H9 (cell line): ENCODE results near the gene RALGAPA2. TPM values are rescaled to one million over a fixed set of nuclear protein-coding genes. Genes with fewer than 3 reads are reported as not detected.

Experiments used
- DNase-seq: peaks from one replicate; pipeline ENCODE4 v3.0.0-alpha.2; 2017
- H2AFZ ChIP-seq: one replicate; pipeline ENCODE4 v1.6.1; 2013; ENCODE audit warnings: mild to moderate bottlenecking, low read length, control low read depth, moderate library complexity
- H2AK5ac ChIP-seq: 2 replicates; pipeline ENCODE4 v1.6.1; 2013; ENCODE audit warnings: low read length, control low read depth, mixed read lengths; ENCODE audit not compliant: insufficient read length
- H2BK120ac ChIP-seq: one replicate; pipeline ENCODE4 v1.6.1; 2013; ENCODE audit warnings: low read depth, mild to moderate bottlenecking, low read length, control low read depth, inconsistent platforms; ENCODE audit not compliant: poor library complexity, severe bottlenecking
- H2BK12ac ChIP-seq: 2 replicates; pipeline ENCODE4 v1.6.1; 2013; ENCODE audit warnings: low read length, control low read depth, mixed read lengths, low read depth; ENCODE audit not compliant: insufficient read length
- H2BK15ac ChIP-seq: 2 replicates; pipeline ENCODE4 v1.6.1; 2013; ENCODE audit warnings: low read depth, low read length, control low read depth
- H2BK20ac ChIP-seq: one replicate; pipeline ENCODE4 v1.6.1; 2013; ENCODE audit warnings: low read depth, mild to moderate bottlenecking, low read length, control low read depth, inconsistent platforms; ENCODE audit not compliant: poor library complexity, severe bottlenecking
- H2BK5ac ChIP-seq: 2 replicates; pipeline ENCODE4 v1.6.1; 2013; ENCODE audit warnings: low read length, control low read depth, mixed read lengths; ENCODE audit not compliant: insufficient read length
- H3K14ac ChIP-seq: 2 replicates; pipeline ENCODE4 v1.6.1; 2013; ENCODE audit warnings: low read length, control low read depth; ENCODE audit not compliant: insufficient read depth
- H3K18ac ChIP-seq: 2 replicates; pipeline ENCODE4 v1.6.1; 2013; ENCODE audit warnings: low read depth, mild to moderate bottlenecking, mixed read lengths, low read length, control low read depth; ENCODE audit not compliant: insufficient read length
- H3K23ac ChIP-seq: 2 replicates; pipeline ENCODE4 v1.6.1; 2013; ENCODE audit warnings: low read length, control low read depth, mixed read lengths, low read depth; ENCODE audit not compliant: insufficient read length
- H3K23me2 ChIP-seq: 2 replicates; pipeline ENCODE4 v1.6.1; 2013; ENCODE audit warnings: low read depth, mild to moderate bottlenecking, mixed read lengths, low read length, control low read depth; ENCODE audit not compliant: insufficient read length, poor library complexity, severe bottlenecking
- H3K27ac ChIP-seq: 2 replicates; pipeline ENCODE4 v1.5.1; 2013; ENCODE audit warnings: low read length, control low read depth, mixed read lengths, low read depth; ENCODE audit not compliant: insufficient read length
- H3K27me3 ChIP-seq: 2 replicates; pipeline ENCODE4 v1.6.1; 2013; ENCODE audit warnings: low read length, control low read depth, inconsistent platforms; ENCODE audit not compliant: insufficient read depth
- H3K4ac ChIP-seq: 2 replicates; pipeline ENCODE4 v1.6.1; 2013; ENCODE audit warnings: low read depth, mild to moderate bottlenecking, control low read depth, inconsistent platforms, low read length, moderate library complexity
- H3K4me1 ChIP-seq: 2 replicates; pipeline ENCODE4 v1.6.1; 2013; ENCODE audit warnings: low read length, control low read depth, inconsistent platforms; ENCODE audit not compliant: insufficient read depth
- H3K4me2 ChIP-seq: 2 replicates; pipeline ENCODE4 v1.6.1; 2013; ENCODE audit warnings: low read length, control low read depth, mixed read lengths; ENCODE audit not compliant: insufficient read length, insufficient read depth
- H3K56ac ChIP-seq: 2 replicates; pipeline ENCODE4 v1.6.1; 2013; ENCODE audit warnings: low read depth, mild to moderate bottlenecking, mixed read lengths, low read length, control low read depth; ENCODE audit not compliant: insufficient read length
- H3K79me1 ChIP-seq: 2 replicates; pipeline ENCODE4 v1.6.1; 2013; ENCODE audit warnings: low read depth, mild to moderate bottlenecking, moderate library complexity, low read length, control low read depth, inconsistent platforms; ENCODE audit not compliant: insufficient read depth, poor library complexity, severe bottlenecking
- H3K79me2 ChIP-seq: 2 replicates; pipeline ENCODE4 v1.6.1; 2013; ENCODE audit warnings: low read length, control low read depth, inconsistent platforms; ENCODE audit not compliant: insufficient read depth
- H3K9ac ChIP-seq: 2 replicates; pipeline ENCODE4 v1.6.1; 2013; ENCODE audit warnings: low read length, control low read depth, mixed read lengths; ENCODE audit not compliant: insufficient read length; ENCODE audit errors: extremely low read depth
- H3K9me3 ChIP-seq: one replicate; pipeline ENCODE4 v1.6.1; 2013; ENCODE audit warnings: low read depth, low read length, inconsistent platforms; ENCODE audit not compliant: control insufficient read depth
- H3T11ph ChIP-seq: one replicate; pipeline ENCODE4 v1.6.1; 2013; ENCODE audit warnings: mild to moderate bottlenecking, low read length, control low read depth, inconsistent platforms
- H4K20me1 ChIP-seq: one replicate; pipeline ENCODE4 v1.6.1; 2013; ENCODE audit not compliant: control insufficient read depth, insufficient read length, insufficient read depth
- H4K5ac ChIP-seq: 2 replicates; pipeline ENCODE4 v1.6.1; 2013; ENCODE audit warnings: low read depth, mild to moderate bottlenecking, mixed read lengths, low read length, control low read depth; ENCODE audit not compliant: insufficient read length
- H4K8ac ChIP-seq: replicated peaks from 2 replicates; pipeline ENCODE4 v1.6.1; 2013; ENCODE audit warnings: low read length, control low read depth, mixed read lengths, low read depth; ENCODE audit not compliant: insufficient read length
- H4K91ac ChIP-seq: 2 replicates; pipeline ENCODE4 v1.6.1; 2013; ENCODE audit warnings: low read depth, mild to moderate bottlenecking, moderate library complexity, mixed read lengths, low read length, control low read depth; ENCODE audit not compliant: insufficient read length
- H3K27ac Mint-ChIP-seq, 3 experiments: 2 replicates in 2 of 3; 3 replicates in 1 of 3; pipeline ENCODE4 v1.8.0; 2020 to 2021; ENCODE audit warnings: mixed read lengths in 3 of 3, mild to moderate bottlenecking in 1 of 3, moderate library complexity in 1 of 3
- H3K27me3 Mint-ChIP-seq: 2 replicates; pipeline ENCODE4 v1.8.0; 2021; ENCODE audit warnings: low read depth, mild to moderate bottlenecking, moderate library complexity, mixed read lengths
- H3K36me3 Mint-ChIP-seq, 3 experiments: 2 replicates in 2 of 3; 3 replicates in 1 of 3; pipeline ENCODE4 v1.8.0; 2020 to 2021; ENCODE audit warnings: low read depth in 3 of 3, mixed read lengths in 3 of 3; ENCODE audit not compliant: insufficient read depth in 1 of 3
- H3K4me1 Mint-ChIP-seq, 2 experiments: 2 replicates each; pipeline ENCODE4 v1.8.0; 2020; ENCODE audit warnings: mixed read lengths in 2 of 2
- H3K4me3 Mint-ChIP-seq, 2 experiments: 2 replicates in 1 of 2; 3 replicates in 1 of 2; pipeline ENCODE4 v1.8.0; 2020 to 2021; ENCODE audit warnings: mild to moderate bottlenecking in 2 of 2, mixed read lengths in 2 of 2, moderate library complexity in 1 of 2
- H3K9me3 Mint-ChIP-seq, 2 experiments: 2 replicates in 1 of 2; 3 replicates in 1 of 2; pipeline ENCODE4 v1.8.0; 2020; ENCODE audit warnings: mild to moderate bottlenecking in 2 of 2, mixed read lengths in 2 of 2, moderate library complexity in 1 of 2
- CTCF ChIP-seq: fragments of 200-600 bp; sonication (generic); conservative IDR thresholded peaks from 3 replicates; pipeline ENCODE4 v1.8.0; 2021; ENCODE audit warnings: antibody characterized with exemption, mild to moderate bottlenecking
- WGBS: extraction: QIAGEN DNeasy Blood & Tissue Kit; methylation state at CpG from one replicate; pipeline ENCODE4 v1.1.7; 2013; ENCODE audit warnings: missing lambda C conversion rate, low lambda C conversion rate, mixed read lengths; ENCODE audit not compliant: insufficient read length; ENCODE audit errors: extremely low coverage; 5-methylcytosine and 5-hydroxymethylcytosine counted together
- total RNA-seq: library from RNA; stranded (reverse); gene quantifications from 2 replicates; pipeline ENCODE4 v1.2.1, GENCODE V29; 2021

RALGAPA2 gene
- total RNA-seq, 1 experiment from 2014 or later: 16.6 TPM

- no peak overlapping the region for H3K4me3 Mint-ChIP-seq
- Histone ChIP-seq H4K20me1 (no peaks in the 10 kb centered on the region), H2AK5ac (no peak overlapping the region), H3K79me2 (no peaks in the 10 kb centered on the region), H3K56ac (no peak overlapping the region), H4K8ac (no peak overlapping the region), H2BK12ac (no peak overlapping the region), H4K5ac (no peak overlapping the region), H3K4me1 (no peaks in the 10 kb centered on the region), H3K23me2 (no peaks in the 10 kb centered on the region), H4K91ac (no peak overlapping the region), H2BK5ac (no peak overlapping the region), H3K27me3 (no peaks in the 10 kb centered on the region), H3K9ac (no peak overlapping the region), H2AFZ (no peak overlapping the region), H3K27ac (no peak overlapping the region), H3K4ac (no peak overlapping the region), H2BK120ac (no peak overlapping the region), H3K18ac (no peak overlapping the region), H2BK20ac (no peak overlapping the region), H3K4me2 (no peak overlapping the region), H3K9me3 (no peaks in the 10 kb centered on the region), H3K14ac (no peak overlapping the region), H3T11ph (no peak overlapping the region), H3K23ac (no peak overlapping the region), H3K79me1 (no peaks in the 10 kb centered on the region), H2BK15ac (no peak overlapping the region)
- no peak overlapping the region; a peak in 1 of 7 replicates for H3K27ac Mint-ChIP-seq
- peaks cover 0 to 5% (median 0%) of the 10 kb centered on the region in 3 experiments; a peak in 4 of 7 replicates for H3K36me3 Mint-ChIP-seq
- WGBS: no CpG with 5 or more reads among the region's 6 CpGs
- H3K9me3 Mint-ChIP-seq: no peaks in the 10 kb centered on the region
- H3K4me1 Mint-ChIP-seq: no peaks in the 10 kb centered on the region
- no peaks in the 10 kb centered on the region for H3K27me3 Mint-ChIP-seq
- no peak for DNase-seq
- TF ChIP-seq CTCF: no peak
These were observed 102.9 kb downstream of the RALGAPA2 start for GRCh38 chr20:20609522-20609921.
